GM12878 (cell line): ENCODE results near the gene PGAP3. TPM values are rescaled to one million over a fixed set of nuclear protein-coding genes. Genes with fewer than 3 reads are reported as not detected.

ENCODE experiments used
- ATAC-seq: fragments of 200-7000 bp; cut with Tn5 transposase; 3 replicates; pipeline ENCODE4 v1.9.1; 2020; ENCODE audit warnings: mild to moderate bottlenecking, moderate library complexity
- BruUV-seq: library from RNA; stranded (reverse); fragments of 400-500 nt; replicated peaks from 2 replicates; lab custom pipeline; 2021; lab: Mats Ljungman, UMichigan
- CTCF ChIA-PET: fragments of 300-600 bp; sonication (Branson Sonifier 250); formaldehyde crosslinking; extraction: SDS; loops from one replicate; lab custom pipeline; 2021; ENCODE audit warnings: inconsistent platforms; lab: Yijun Ruan, JAX
- POLR2A ChIA-PET: fragments of 350-600 bp; formaldehyde crosslinking; extraction: SDS; loops from one replicate; lab custom pipeline; 2021; ENCODE audit warnings: inconsistent platforms; lab: Charles Lee
- RAD21 ChIA-PET: fragments of 300-600 bp; sonication (Branson Sonifier 250); formaldehyde crosslinking; loops from one replicate; lab custom pipeline; 2023; ENCODE audit warnings: antibody characterized with exemption; ENCODE audit not compliant: unreplicated experiment; lab: Charles Lee
- SMC1A ChIA-PET: fragments of 300-600 bp; sonication (Branson Sonifier 250); formaldehyde crosslinking; loops from one replicate; lab custom pipeline; 2023; ENCODE audit not compliant: unreplicated experiment, uncharacterized antibody; lab: Charles Lee
- DNase-seq: peaks from one replicate; pipeline ENCODE4 v3.0.0-alpha.2; 2011; ENCODE audit warnings: low read depth, low spot score
- FAIRE-seq: peaks from 3 replicates; lab custom pipeline; 2011; peaks lifted over from hg19 to GRCh38; lab: Jason Lieb, UNC
- H2AFZ ChIP-seq: 2 replicates; pipeline ENCODE4 v1.6.0; 2011; ENCODE audit warnings: low read depth, low read length, control low read depth; ENCODE audit not compliant: control insufficient read depth
- H3K27ac ChIP-seq: 2 replicates; pipeline ENCODE4 v1.5.1; 2011; ENCODE audit warnings: control low read depth; ENCODE audit not compliant: control insufficient read depth, insufficient read depth
- H3K27me3 ChIP-seq, 2 experiments: replicated peaks in 1 of 2; 2 replicates each; pipeline versions ENCODE4 v1.6.0 to v1.6.1; 2011; ENCODE audit warnings: low read length in 1 of 2; ENCODE audit not compliant: control insufficient read depth in 2 of 2, insufficient read depth in 2 of 2
- H3K36me3 ChIP-seq, 2 experiments: 2 replicates each; pipeline ENCODE4 v1.5.1; 2011; ENCODE audit warnings: low read length in 1 of 2; ENCODE audit not compliant: control insufficient read depth in 2 of 2, insufficient read depth in 2 of 2
- H3K4me1 ChIP-seq: 2 replicates; pipeline ENCODE4 v1.6.1; 2011; ENCODE audit warnings: mild to moderate bottlenecking, low read length, moderate library complexity, mixed read lengths; ENCODE audit not compliant: control insufficient read depth, insufficient read depth
- H3K4me2 ChIP-seq: 2 replicates; pipeline ENCODE4 v1.6.0; 2011; ENCODE audit warnings: control low read depth; ENCODE audit not compliant: control insufficient read depth, insufficient read depth
- H3K4me3 ChIP-seq: fragments of 200-600 bp; sonication (generic); 2 replicates; pipeline ENCODE4 v1.5.1; 2016
- H3K79me2 ChIP-seq: 2 replicates; pipeline ENCODE4 v1.6.0; 2011; ENCODE audit warnings: low read length; ENCODE audit not compliant: control insufficient read depth, insufficient read depth
- H3K9ac ChIP-seq: 2 replicates; pipeline ENCODE4 v1.8.0; 2011; ENCODE audit warnings: low read length, control low read depth, mixed read lengths; ENCODE audit not compliant: control insufficient read depth, insufficient read depth
- H3K9me3 ChIP-seq: replicated peaks from 3 replicates; pipeline ENCODE4 v1.5.1; 2011; ENCODE audit warnings: mild to moderate bottlenecking, low read length; ENCODE audit not compliant: control insufficient read depth, insufficient read depth
- H4K20me1 ChIP-seq: 2 replicates; pipeline ENCODE4 v1.6.0; 2011; ENCODE audit not compliant: control insufficient read depth, insufficient read depth
- KLF5 ChIP-seq: fragments of 450-650 bp; IDR thresholded peaks from 2 replicates; pipeline ENCODE4 v1.6.1; 2014; ENCODE audit warnings: mild to moderate bottlenecking; ENCODE audit not compliant: partially characterized antibody
- POLR2A ChIP-seq: IDR thresholded peaks from 2 replicates; pipeline ENCODE4 v1.6.1; 2011; ENCODE audit warnings: low read depth, mild to moderate bottlenecking, low read length
- WGBS: methylation state at CpG from one replicate; pipeline ENCODE4 v1.1.6; 2016; ENCODE audit warnings: low lambda C conversion rate; ENCODE audit not compliant: insufficient replicate concordance, insufficient coverage; ENCODE audit errors: missing lambda C conversion rate; 5-methylcytosine and 5-hydroxymethylcytosine counted together
- in situ Hi-C: fragments of 300-500 bp; cut with MboI; formaldehyde crosslinking; loops from 9 replicates; pipeline ENCODE4 v1.14.3; 2018; ENCODE audit warnings: mixed read lengths
- intact Hi-C: fragments of 100-400 bp; cut with micrococcal nuclease; formaldehyde crosslinking; loops from one replicate; pipeline ENCODE4 v1.14.2; 2022; ENCODE audit not compliant: unreplicated experiment
- polyA plus RNA-seq, 11 experiments: library from polyadenylated mRNA; depleted of rRNA in 4 of 11; unstranded in 6 of 11; stranded (reverse) in 5 of 11; fragments of >200 nt; fragmentation: Nextera tagmentation in 4 of 11; fragmentation: Illumina TruSeq in 1 of 11; extraction: Ambion mirVana in 4 of 11; extraction: Trizol in 1 of 11; gene quantifications; 1 replicate in 1 of 11; 2 replicates in 10 of 11; pipeline versions ENCODE4 v1.2.1 to v1.2.3, GENCODE V29; 2011 to 2016; ENCODE audit warnings: inconsistent platforms in 2 of 11, missing spikeins in 2 of 11, low read depth in 1 of 11
- total RNA-seq, 4 experiments: library from RNA; depleted of rRNA in 3 of 4; stranded (reverse); fragments of >200 nt in 3 of 4; fragmentation: Illumina TruSeq in 1 of 4; extraction: Trizol in 1 of 4; gene quantifications; 2 replicates each; pipeline versions ENCODE4 v1.2.1 to v1.2.3, GENCODE V29; 2013 to 2021

Gene PGAP3
- total and polyA plus RNA-seq, 10 of the 15 experiments (the other 5 are each of a cell fraction or from before 2014, with no cell fraction given): 0.21 to 10.0 (median 5.3) TPM

- ChIA-PET SMC1A (no interaction called here), POLR2A (interaction anchor here (1.0 kb wide), 1 partner anchor 23 kb away, joined by 3 read pairs; the partner anchor contains the start of gene PGAP3), CTCF (interaction anchor here (1.1 to 8.4 kb wide), 3 partner anchors 10 to 30 kb away, joined by 5 to 64 read pairs (median 10); no protein-coding TSS in a partner anchor), RAD21 (no interaction called here)
- Histone ChIP-seq H3K4me2 (no peak within 1 kb of the TSS), H2AFZ (no peak within 1 kb of the TSS), H3K79me2 (no peaks in the 10 kb centered on the region), H3K27ac (no peak within 1 kb of the TSS), H4K20me1 (no peaks in the 10 kb centered on the region; the same call in 1 of the 2 replicates), H3K4me1 (no peaks in the 10 kb centered on the region), H3K4me3 (no peak within 1 kb of the TSS), H3K27me3 (peaks cover 4 to 6% of the 10 kb centered on the region in 2 experiments; a peak in 3 of 4 replicates), H3K9me3 (no peaks in the 10 kb centered on the region), H3K36me3 (peaks cover 5 to 16% of the 10 kb centered on the region in 2 experiments; a peak in 3 of 4 replicates), H3K9ac (no peak within 1 kb of the TSS)
- FAIRE-seq: no peak
- no TSS peak for BruUV-seq
- in situ Hi-C loops: no loop called here
- 0 out of 2 replicates have a peak, but pooled peaks have one; percentile 18 for TF ChIP-seq POLR2A
- TF ChIP-seq KLF5: no peak
- ATAC-seq: no peak
- DNase-seq: no peak
- WGBS: 59% methylated on average over 15 of the region's 15 CpGs
- intact Hi-C loops: no loop called here
Observed at GRCh38 chr17:39664581-39665561, 23.0 kb downstream of the PGAP3 start, which contains the start of gene TCAP. TSS of gene TCAP (plus strand) at chr17:39665349. CDS start at chr17:39665360, 11 bp downstream.
